Thyroid gland (tissue), 4 donors: Measurements from ENCODE around the gene LPAR1.

ENCODE experiments used
- CTCF ChIP-seq, 6 experiments: fragments of 200-600 bp in 3 of 6; fragments of 450-650 bp in 3 of 6; sonication (generic) in 3 of 6; IDR thresholded peaks; one replicate each; pipeline ENCODE4 v1.5.1; 2016 to 2019; ENCODE audit warnings: antibody characterized with exemption in 6 of 6, mild to moderate bottlenecking in 2 of 6, inconsistent platforms in 1 of 6, moderate library complexity in 1 of 6
- POLR2A ChIP-seq, 2 donors: fragments of 450-650 bp; IDR thresholded peaks; one replicate each; pipeline ENCODE4 v1.6.1; 2017; ENCODE audit warnings: antibody characterized with exemption in 2 of 2, mild to moderate bottlenecking in 2 of 2, moderate library complexity in 1 of 2

GRCh38 chr9:110846215-110846614 lies 192.1 kb downstream of the LPAR1 start:
- TF ChIP-seq CTCF (IDR thresholded peaks at IDR 0.05) = no peak
- no peak for TF ChIP-seq POLR2A (IDR thresholded peaks at IDR 0.05)
